ENCODE measurements around the gene TTC3.

The TTC3 gene

GRCh38 chr21:37057614-37058013 is 15.4 kb upstream of the TTC3 start:
- no peak for DNase-seq (ENCODE audit: low read depth, low spot score)
- no peak overlapping the region for H3K4me3 ChIP-seq (ENCODE audit: low read length)

GRCh38 chr21:37058261-37058660 is 14.8 kb upstream of the TTC3 start:
- H3K4me3 ChIP-seq (ENCODE audit: low read length), result no peak overlapping the region
- DNase-seq (ENCODE audit: low read depth, low spot score), result no peak

GRCh38 chr21:37059181-37059580 is 13.9 kb upstream of the TTC3 start:
- no peak for DNase-seq (ENCODE audit: low read depth, low spot score)
- no peak overlapping the region for H3K4me3 ChIP-seq (ENCODE audit: low read length)

DNA sequence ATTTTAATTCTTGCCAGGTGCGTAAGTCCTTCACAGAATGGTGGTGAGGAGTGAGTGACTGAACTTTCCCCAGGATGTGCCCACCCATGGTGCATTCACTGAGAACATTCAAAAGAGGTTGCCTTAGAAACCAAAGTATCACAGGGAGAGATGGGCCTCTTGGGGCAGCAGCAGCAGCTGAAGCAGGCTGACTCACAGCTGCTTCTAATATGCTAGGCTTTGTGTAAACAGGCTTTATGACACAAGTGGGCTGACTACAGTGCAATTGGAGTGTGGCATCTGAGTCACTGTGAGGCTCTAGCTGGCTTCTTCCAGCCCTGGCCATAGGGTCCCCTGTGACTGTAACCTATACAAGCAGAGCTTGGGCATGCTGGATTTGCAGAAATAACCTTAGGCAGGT is 12.8 kb upstream of the TTC3 start:
- no peak overlapping the region for H3K4me3 ChIP-seq (ENCODE audit: low read length)
- no peak for DNase-seq (ENCODE audit: low read depth, low spot score)

- DNase-seq (ENCODE audit: low read depth, low spot score), result no peak
- no peak overlapping the region for H3K4me3 ChIP-seq (ENCODE audit: low read length)
Measured at GRCh38 chr21:37061926-37062592, 11.0 kb upstream of the TTC3 start.

- no peak for DNase-seq (ENCODE audit: low read depth, low spot score)
- no peak overlapping the region for H3K4me3 ChIP-seq (ENCODE audit: low read length)
Measured at GRCh38 chr21:37062593-37062935, 10.5 kb upstream of the TTC3 start.

GRCh38 chr21:37063433-37063832 is 9.6 kb upstream of the TTC3 start:
- H3K4me3 ChIP-seq (ENCODE audit: low read length), result no peak overlapping the region
- no peak for DNase-seq (ENCODE audit: low read depth, low spot score)

GRCh38 chr21:37064841-37065240 is 8.2 kb upstream of the TTC3 start:
- no peak for DNase-seq (ENCODE audit: low read depth, low spot score)
- H3K4me3 ChIP-seq (ENCODE audit: low read length), result no peak overlapping the region

GRCh38 chr21:37065561-37066177 is 7.4 kb upstream of the TTC3 start:
- DNase-seq (ENCODE audit: low read depth, low spot score), result no peak
- H3K4me3 ChIP-seq (ENCODE audit: low read length), result no peak overlapping the region

DNA sequence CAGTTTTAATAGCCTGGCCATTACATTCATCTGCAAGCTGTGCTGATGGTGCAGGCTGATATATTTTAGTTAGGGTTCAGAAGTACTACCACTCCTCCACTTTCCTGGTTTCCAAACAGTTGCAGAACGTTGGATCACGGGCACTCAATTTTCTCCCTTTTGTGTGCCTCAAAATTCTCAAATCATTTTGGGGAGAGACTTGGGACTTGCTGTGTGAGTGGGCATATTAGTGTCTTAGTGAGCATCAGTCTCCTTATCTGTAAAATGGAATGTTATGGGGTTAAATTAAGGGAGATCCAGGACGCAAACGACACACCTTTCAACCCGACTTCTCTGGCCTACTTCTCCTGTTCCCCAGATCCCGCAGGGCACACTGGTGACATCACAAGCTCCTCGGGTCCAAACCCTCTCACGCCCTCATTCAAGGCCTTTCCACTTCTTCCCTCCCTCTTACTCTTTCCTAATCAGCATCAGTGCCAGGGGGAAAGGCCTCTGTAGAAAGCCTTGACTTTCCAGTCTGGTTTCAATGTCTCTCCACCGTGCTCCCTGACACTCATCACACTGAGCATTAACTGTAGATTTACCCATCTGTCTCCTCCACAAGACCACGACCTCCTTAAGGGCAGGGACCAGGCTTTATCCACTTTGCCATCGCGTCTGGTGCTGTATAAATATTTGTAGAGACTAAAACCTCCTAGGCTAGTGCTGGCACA is 1.3 kb upstream of the TTC3 start:
- peak overlapping the region; percentile 95 for H3K4me3 ChIP-seq (ENCODE audit: low read length)
- DNase-seq (ENCODE audit: low read depth, low spot score), result no peak

DNA sequence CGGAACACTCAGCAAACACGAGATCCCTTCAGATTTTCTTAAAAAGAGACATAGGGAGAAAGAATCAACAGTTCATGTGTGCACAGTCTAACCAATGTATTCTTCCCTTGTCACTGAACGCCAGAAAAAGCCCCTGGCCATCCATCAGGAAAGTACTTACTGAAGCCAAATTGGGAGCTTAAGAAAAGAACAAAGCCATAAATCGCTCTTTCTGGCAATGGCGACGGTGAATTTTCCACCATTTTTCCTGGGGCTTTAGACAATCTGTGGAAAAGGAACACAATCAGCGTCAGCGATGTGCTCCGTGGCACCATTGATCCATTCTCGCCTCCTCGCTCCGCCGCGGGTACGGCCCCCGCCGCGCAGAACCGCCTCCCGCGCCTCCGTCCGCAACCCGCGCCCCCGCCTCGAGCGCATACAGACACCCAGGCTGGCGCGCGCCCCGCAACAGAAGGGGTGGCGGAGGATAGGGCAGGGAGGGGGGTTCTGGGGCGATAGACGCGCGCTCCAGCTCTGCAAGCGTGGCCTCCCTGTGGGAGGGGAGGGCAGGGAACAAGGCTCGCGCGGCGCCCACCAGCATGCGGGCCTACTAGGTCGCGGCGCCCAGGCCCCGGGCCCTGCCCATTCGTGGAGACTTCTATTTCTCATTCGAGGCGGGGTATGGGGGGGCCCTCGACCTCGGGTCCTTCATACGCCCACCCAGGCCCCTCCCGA is 623 bp upstream of the TTC3 start:
- DNase-seq (ENCODE audit: low read depth, low spot score), result no peak

GRCh38 chr21:37073417-37074196 is 553 bp downstream of the TTC3 start:
- DNase-seq (ENCODE audit: low read depth, low spot score), result peak; percentile 49
- peak overlapping the region; percentile 93 for H3K4me3 ChIP-seq (ENCODE audit: low read length)

More for the DNA sequence above, 623 bp upstream of the TTC3 start:
- H3K4me3 ChIP-seq (ENCODE audit: low read length), result peak overlapping the region; percentile 95

- H3K4me3 ChIP-seq (ENCODE audit: low read length), result peak overlapping the region; percentile 93
- DNase-seq (ENCODE audit: low read depth, low spot score), result no peak
Measured at GRCh38 chr21:37074197-37074510, 1.1 kb downstream of the TTC3 start.

GRCh38 chr21:37074546-37074945 is 1.5 kb downstream of the TTC3 start:
- no peak for DNase-seq (ENCODE audit: low read depth, low spot score)
- H3K4me3 ChIP-seq (ENCODE audit: low read length), result peak overlapping the region; percentile 93

- H3K4me3 ChIP-seq (ENCODE audit: low read length), result no peak overlapping the region
- DNase-seq (ENCODE audit: low read depth, low spot score), result no peak
Measured at GRCh38 chr21:37075214-37075770, 2.2 kb downstream of the TTC3 start.

DNA sequence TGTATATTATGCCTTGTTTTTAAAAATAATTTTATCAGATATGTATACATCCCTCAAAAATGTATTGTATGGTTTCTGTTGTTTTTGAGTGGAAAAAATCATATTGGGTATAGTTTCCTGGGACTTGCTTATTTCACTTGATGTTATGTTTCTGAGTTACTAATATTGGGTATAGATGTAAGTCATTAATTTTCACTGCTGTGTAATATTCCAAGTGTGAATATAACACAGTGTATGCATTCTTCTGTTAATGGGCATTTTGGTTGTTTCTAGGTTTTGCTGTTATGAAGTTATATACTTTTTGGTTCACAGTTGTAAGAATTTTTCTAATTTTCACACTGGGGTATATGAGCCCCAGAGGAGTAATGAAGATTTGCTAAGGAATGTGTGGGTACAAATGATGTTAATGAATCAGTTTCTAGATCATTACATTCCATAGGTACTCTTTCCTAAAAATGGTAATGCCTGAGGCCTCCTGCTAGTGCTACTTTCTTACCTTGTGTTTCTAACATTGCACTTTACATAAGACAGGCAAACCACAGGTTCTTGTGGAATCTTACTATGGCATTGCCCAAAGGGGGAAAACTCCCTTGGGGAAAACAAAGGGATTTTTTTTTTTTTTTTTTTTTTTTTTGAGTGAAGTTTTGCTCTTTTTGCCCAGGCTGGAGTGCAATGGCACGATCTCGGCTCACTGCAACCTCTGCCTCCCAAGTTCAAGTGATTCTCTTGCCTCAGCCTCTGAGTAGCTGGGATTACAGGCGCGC is 3.2 kb downstream of the TTC3 start:
- DNase-seq (ENCODE audit: low read depth, low spot score), result no peak
- no peak overlapping the region for H3K4me3 ChIP-seq (ENCODE audit: low read length)

DNA sequence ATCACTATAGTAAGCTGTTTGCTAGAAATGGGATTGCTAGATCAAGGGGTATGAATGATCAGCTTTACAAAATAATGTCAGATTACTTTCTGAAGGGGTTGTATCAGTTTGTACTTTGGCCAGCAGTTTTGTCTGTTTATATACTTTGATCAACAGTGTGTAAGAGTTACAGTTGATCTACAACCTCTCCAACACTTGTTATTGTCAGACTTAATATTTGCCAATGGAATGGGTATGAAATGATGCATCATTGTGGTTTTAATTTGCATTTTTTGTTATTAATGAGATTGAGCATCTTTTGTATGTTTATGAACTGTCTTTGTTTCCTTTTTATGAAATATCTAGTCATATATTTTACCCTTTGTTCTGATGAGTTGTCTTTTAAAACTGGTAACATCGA is 4.3 kb downstream of the TTC3 start:
- DNase-seq (ENCODE audit: low read depth, low spot score), result no peak
- no peak overlapping the region for H3K4me3 ChIP-seq (ENCODE audit: low read length)

DNA sequence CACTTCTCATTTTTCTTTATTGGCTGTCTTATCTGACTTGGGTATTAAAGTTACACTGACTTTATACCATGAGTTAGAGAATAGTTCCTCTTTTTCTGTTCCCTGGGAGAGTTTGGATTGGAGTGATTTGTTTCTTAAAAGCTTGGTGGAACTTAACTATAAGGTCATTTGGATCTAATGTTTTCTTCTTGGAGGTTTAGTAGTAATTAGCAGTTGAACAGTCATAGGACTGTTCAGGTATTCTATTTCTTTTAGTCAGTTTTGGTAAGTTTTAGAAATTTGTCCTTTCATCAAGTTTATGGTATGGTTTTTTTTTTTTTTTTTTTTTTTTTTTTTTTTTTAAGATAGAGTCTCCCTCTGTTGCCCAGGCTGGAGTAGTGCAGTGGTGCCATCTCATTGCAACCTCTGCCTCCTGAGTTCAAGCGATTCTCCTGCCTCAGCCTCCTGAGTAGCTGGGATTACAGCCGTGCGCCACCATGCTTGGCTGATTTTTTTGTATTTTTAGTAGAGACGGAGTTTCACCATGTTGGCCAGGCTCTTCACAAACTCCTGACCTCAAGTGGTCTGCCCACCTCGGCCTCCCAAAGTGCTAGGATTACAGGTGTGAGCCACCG is 6.3 kb downstream of the TTC3 start:
- DNase-seq (ENCODE audit: low read depth, low spot score), result no peak
- H3K4me3 ChIP-seq (ENCODE audit: low read length), result no peak overlapping the region
